Measurements from ENCODE around the gene IKZF2.
A peak's percentile ranks its signal among the peaks of the same experiment; 100 is the strongest.

IKZF2 gene

DNA sequence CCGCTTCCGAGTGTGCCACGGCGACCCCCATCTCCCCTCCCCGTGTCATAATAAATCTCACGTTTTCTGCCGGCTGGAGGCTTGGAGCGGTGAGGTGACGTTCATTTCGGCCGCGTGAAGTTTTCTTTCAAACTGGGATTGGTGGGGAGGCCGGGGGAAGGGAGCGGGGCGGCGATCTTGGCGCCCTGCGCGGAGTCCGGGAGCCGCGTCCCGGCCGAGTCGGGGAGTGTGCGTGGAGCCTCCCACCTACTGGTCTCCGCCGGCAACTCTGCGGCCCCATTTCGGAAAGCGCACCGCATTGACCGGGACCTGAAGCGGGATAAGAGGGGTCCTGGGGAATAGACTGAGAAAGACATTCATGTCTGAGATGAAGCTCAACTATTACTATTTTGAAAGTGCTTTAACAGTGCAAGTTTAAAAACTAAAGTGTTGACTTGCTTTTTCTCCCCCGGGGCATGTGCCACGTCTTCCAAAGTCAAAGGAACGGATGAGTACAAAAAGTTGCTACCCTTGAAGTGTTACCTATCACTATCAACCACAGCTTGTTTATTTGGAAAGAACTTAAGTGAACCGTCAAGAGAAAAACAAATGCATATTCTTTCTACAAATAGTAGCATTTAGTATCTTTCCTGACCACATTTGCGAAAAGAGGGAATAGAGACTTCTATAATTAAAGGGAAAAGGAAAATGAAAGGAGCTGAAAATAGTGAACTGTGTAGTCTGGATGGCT, 818 bp upstream of the IKZF2 start:
- DNase-seq = no peak

DNA sequence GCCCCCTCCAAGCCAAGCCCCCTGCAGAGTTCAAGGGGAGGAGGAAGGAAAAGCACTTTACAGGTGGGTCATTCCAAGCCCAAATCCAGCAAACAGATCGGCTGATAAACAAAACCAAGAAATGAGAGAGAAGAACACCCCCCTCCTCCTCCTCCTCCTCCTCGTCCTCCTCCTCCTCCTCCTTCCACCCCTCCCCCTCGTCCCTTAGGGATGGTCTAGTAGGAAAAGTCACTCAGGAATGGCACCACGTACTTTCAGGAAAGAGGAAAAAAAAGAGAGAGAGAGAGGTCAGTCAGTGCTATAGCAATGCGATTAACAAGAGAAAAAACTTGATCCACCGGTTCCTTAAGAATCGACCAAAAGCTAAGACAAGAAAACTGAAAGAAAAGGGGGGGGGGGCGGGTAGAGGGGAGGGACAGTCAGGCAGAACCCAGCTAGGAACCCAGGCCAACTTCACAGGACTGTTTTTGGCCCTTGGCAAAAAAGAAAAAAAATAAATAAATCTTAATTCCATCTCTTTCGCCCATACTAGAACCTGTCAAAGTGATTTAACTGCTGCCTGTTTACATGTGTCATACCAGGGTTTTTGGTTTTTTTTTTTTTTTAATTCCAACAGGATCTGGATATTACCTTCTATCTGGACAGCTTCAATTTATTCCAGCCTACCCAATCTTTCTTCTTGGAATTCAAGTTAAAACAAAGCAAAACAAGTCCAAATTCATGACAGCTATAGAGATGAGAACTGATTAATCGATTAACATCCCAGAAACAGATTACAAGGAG, 906 bp downstream of the IKZF2 start:
- DNase-seq = no peak

DNA sequence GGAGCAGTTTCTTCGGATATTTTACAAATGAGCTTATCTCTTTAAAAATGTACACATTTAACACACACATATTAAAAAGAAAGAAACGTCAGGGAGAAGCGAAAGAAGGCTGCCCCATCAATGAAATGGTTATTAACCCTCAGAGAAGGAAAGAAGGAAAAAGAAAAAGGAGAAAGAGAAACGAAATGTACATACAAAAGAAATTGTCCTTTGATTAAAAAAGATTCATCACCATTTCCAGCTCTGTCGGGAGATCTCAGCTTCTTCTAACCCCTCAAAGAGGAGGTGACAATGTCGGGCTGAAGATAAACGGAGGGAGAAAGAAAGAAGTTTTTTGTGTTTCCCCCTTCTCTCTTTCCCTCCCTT, 1.5 kb downstream of the IKZF2 start:
- no peak for DNase-seq

DNA sequence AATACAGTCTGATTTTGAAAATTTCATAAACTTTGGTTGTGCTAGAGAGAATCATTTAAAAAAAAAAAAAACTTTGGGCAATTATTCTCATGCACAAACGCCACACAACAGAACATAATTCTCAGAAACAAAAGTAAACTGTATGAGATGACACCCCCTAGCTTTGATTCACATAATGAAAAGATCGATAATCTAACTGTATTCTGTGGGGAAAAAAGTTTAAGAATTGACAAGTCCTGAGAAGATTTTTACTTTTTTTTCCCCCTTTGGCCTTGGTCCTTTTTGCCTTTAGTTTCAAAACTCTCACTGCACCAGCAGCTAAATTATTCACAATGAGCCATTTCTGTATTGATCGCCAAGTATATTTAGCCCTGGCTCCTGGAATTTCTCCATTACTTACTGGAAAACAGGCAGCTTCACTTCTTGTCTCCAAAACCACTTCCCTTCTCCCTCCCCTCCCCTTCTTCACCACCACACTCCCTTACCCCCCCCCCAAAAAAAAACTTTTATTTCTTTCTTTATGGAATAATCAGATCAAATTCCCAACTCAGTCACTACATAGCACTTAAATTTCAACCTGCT, 2.0 kb downstream of the IKZF2 start:
- no peak for DNase-seq

DNA sequence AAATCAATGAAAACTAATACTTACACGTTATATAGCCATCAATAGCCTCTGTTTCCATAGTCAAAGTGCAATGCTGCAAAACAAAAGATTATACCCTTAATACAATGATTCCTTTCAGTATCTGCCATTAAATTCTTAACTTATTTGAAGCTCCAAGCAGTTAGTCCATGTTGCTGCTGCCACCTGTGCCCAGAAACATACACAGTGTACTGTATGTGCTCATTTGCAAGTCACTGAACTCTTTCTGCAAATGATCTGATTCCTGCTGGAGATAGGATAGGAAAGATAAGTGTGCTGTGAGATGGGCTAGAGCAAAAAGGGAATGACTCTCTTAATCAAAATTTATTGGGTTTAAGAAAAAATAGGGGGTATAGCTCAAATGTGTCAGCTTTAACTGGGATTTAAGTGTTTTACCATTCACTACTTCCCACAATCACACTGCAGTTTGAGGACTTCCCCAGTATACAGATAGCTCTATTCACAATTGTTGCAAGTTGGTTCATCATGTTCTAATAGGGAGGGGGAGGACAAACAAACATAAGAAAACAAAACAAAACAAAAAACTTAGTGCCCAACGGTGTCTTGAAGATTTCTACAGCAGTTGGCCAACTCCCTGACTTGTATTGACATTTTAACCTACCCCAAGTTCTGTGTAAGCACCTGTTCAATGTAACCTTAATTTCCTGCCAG, 2.7 kb downstream of the IKZF2 start:
- DNase-seq = no peak

DNA sequence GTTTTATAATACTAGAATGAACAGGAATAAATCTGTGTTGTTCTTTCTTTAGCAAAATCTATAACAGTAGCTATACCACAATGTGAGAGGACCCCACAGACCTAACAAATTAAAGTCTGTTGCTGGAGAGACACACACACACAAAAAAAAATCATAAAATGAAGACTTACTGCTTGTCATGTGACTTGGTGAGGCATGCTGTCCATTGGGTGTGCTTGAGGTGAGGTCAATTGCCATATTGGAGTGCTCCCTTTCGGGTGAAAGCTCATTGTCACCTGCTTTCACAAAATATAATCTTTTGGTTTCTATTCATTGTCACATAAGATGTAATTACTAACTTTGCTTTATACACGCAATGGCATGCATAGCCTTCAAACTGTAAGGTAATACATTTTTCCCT, 3.9 kb downstream of the IKZF2 start:
- peak; percentile 9 for DNase-seq

DNA sequence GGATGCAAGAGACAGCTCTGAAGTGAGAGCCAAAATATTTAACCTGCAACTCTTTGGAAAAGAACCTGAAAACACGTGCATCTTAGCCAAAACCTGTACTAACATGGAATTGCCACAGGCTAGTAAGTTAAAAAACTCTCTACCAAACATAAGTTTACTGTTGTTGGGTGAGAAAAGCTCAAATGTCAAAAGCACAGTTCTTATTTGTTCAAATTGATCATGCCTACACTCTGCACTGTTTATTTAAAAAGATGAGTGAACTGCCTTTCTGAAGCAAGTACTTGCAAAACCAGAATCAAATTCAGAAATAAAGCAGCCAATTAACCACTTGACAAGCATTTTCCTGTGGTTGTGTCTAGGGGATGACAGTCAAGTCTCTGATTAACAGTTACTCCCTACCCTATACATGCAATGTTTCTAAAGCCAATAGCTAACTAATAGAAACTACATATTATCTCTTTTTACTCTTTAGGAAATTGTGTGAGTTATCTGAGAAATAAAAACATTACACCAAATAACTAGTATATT, 5.6 kb downstream of the IKZF2 start:
- no peak for DNase-seq

DNA sequence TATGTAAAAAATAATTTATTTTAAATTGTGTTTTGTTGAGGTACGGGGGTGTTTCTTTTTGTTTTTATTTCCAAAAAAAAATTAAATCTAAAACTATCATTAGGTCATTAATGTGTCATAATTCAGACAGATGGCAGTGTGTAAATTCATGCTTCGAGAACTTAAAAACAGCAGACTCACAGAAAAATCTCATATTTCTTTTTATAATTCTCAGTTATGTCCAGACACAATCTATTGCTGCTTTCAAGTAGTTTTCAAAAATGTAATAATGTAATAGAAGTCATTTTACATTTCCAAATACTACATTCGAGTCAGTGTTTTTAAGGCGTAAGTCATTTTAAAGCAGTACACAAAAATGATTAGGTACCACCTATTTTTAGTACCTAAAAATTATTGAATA, 14.3 kb downstream of the IKZF2 start:
- DNase-seq = no peak

DNA sequence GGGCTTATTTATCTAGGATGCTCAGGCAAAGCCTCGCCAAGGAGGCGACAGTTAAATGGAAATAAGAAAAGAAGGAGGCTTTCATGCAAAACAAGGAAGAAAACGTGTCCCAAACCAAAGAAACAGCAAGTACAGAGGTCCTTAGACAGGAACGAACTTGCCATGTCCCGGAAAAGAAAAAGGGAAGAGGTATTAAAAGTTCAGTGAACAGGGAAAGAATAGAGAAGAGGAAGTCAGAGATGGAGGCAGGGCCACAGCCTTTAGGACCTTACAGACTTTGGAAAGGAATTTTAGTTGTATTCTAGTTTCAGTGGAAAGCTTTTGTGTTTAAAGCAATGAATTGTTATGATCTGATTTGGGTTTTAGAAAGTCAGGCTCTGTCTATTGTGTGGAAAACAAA, 22.1 kb downstream of the IKZF2 start:
- DNase-seq = no peak

DNA sequence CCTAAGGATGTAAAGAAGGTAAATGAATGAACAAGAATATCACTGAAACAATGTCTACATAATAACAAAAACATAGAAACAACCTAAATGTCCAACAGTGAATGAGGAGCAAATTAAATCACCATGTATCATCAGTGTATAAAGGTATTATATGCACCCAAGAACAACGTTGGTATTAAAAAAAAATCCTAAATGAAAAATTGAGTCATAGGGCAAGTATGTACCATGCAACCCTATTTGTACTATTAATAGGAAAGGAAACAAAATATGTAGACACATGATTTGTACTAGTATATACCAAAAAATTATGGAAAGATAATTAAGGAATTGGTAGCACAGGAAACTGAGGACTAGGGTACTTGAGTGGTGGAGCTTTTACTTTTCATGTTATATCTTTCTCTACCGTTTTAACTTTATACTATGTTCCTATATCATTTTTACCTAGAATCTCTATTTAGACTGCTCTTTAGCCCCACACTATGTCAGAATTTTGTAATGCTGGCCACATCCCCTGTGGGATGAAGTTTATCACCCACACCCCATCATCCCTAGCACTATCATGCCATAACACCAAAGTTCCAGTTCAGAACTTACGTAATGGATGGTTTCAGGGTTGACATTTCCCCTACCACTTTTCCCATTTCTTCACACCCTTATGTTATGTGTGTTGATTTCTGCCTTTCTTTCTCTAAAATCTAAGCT, 25.6 kb downstream of the IKZF2 start:
- DNase-seq = no peak

DNA sequence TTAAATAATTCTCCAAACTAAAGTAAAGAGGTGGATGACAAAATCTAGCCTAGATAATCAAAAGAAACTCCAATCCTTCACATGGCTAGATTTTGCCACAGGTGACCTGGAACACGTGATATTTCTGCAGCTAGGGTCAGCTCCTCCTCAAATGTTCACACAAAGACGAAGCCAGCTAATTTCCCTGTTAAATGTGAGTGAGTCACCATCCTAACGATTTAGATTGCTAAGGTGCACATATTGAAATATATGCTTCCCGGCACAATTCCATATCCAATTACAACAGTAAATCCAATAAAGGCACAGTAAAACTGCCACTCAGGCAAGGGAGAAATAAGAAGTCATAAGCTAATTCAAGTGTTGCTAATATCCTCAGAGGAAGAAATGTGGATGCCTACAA, 28.7 kb downstream of the IKZF2 start:
- no peak for DNase-seq

DNA sequence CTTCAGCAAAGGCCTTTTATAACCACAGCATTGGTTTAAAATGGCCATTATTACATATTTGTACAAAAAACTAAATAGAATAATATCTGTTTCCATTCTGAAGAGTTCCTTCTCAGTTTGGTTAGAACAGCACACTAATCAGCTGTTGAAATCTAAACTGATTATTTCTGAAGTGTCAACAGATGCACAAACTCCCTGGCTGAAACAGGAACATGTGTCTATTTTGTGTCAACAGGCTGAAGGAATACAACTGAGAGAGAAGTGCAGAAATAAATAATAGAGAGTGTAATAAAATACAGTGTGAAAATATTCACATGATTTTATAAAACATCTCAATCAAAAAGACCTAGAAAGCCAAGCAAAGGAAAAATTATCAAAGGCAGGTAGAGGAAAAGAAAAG, 29.7 kb downstream of the IKZF2 start:
- DNase-seq = no peak

DNA sequence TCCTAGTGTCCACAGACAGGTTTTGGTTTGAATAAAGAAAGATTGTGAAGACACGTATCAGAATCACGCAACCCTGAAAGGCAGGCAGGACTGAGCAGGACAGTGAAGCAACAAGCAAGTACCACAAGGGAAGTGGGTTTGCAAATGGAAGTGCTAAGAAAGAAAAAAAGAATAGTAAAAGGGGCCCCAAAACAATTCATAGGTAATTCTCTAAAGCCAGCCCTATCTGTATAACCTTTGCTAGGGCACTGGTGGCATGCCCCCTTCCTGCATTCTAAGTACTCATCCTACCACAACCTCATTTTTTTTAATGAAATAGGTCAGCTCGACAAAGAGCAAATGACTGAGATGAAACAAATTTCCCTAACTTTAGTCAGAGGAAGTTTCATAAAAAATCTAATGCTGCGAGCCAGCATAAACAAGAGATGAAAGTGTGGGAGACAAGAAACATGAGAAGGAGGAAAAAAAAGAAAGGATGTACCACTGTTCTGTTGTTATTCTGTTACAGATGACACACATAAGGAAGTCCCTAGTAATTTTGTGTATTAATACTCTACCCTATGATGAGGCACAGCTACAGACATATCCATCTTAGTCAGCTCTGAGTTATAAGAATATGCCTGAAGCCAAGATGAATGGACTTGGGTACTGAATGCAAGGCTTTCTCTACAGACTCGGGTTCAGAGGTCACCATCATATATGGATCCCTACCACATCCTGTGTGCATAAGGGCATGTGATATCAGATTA, 32.2 kb downstream of the IKZF2 start:
- no peak for DNase-seq

DNA sequence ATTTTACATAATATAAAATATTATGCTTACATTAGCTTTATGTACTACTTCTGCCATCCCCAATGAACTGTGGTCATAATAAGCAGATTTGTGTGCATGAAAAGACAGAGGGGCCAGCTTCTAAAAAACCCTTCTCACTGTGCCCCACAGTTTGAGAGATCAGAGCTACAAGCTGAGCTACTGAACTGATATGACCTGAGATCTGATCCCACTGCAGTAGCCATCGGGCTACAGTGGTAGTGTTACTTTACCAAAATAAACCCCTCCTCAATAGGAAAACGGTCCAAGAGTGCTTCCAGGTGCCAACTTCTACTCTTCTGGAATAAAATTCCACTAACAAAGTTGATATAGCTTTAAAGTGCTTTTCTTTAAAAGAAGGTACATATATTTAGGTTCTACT, 43.1 kb downstream of the IKZF2 start:
- no peak for DNase-seq

DNA sequence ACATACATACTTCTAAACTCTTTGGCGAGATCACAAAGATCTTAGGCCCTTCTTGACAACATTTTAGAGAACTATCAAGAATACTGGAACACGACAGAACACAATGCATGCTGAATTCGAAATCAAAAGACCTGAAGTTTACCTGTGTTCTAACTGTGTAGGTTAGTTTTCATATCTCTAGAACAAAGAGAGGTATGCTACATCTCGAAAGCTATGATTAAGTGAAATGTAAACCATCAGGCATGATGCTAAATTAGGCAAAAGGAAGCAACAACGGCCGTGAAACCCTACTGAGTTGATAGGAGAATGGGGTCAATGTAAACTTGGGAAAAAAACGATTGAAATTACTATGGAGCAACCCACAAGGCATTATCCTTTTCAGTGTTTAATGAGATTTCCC, 43.7 kb downstream of the IKZF2 start:
- DNase-seq = no peak

DNA sequence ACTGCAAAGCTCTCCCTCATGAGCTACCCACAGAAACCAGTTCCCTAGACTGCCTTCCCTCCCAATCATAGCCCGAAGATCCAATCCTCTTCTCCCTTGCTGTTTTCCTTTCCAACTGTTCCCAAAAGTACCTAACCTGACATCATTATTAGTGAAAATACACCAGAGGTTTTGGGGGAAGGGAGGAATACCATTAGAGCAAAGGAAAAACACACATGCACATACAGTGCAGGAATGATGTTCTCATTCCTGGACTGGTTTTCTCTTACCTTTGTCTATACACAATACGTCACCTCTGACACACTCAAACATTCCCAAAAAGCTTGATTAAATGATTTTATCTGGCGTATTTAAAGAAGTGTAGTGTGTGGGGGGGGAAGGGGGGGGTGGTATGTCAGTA, 46.2 kb downstream of the IKZF2 start:
- no peak for DNase-seq

DNA sequence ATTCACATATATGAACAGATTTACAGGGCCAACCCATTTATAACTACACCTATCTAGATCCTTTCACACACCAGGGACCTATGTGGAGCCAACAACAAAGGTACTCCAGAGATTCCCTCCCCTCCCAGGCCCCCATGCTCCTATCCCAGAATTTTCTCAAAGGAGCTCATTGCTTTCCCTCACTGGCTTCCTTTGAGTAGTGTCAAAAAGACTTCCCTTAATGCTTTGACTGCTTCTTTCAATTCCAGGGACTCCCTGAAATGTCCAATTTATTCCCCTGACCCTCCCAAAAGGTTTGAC, 46.6 kb downstream of the IKZF2 start:
- no peak for DNase-seq

DNA sequence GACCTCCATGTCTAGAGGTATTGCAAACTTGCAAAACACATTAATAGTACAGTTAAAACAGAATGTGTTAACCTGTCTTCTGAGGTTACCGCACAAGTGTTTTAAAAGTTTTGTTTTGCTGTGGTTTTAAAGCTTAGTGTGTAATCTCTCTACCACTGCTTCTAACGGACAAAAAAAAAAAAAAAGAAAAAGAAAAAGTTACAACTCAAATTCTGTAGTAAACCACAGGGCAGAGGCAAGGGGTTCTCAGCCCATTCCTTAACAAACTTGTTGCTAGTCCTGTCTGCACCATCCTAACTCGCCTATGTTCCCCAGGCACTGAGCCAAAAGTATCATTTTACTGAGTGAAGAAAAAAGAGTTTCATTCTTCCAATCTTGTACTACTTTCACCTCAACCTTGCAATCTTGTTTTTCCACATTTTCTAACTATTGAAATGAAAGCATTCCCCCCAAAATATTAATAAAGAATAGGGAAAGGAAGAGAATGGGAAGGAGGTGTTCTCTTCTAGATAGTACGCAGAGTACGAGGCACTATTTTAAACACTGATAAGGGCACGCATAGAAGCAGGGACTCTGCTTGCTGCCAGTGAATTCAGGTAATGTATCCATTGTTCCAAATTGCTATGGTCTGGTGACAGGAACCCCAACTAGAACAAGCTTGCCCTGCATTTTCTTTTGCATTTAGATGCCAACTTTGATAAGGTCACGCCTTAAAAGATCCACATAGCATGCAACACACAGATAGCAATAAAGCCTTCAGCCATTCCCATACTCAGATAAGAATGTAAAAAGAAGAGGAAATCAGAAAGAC, 47.1 kb downstream of the IKZF2 start:
- no peak for DNase-seq

DNA sequence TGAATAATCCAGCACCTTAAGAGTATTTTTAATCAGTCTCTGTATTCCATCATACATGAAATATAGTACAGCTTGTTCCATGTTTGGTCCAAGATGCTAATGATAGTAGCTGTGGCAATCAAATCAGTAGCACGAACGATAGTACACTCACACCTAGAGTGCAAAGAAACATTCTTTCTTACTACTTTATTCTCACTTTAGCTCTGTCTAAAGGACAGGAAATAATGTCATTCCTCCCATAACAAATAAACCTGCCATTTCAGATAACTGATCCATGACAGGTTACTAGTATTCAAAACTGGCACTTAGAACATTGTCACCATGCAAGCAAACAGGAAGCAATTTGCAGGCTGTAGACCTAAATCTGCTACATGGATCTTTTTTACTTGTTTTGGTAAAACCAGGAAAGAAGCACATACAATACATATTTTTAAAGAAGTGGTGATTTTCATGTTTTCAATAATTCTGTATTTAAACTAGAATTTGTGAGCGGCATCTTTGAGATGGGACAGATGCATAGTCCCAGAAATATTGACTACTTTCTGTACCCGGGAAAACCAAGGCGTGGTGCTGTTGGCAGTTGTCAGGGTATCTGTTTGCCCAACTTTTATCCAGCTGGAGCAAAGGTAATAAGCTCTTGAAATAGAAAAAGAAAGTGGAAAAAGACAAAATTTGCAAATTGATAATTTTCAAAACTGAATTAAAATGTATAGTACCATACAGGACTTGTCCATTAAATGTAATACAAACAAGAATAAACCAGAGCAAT, 49.5 kb downstream of the IKZF2 start:
- DNase-seq = no peak

DNA sequence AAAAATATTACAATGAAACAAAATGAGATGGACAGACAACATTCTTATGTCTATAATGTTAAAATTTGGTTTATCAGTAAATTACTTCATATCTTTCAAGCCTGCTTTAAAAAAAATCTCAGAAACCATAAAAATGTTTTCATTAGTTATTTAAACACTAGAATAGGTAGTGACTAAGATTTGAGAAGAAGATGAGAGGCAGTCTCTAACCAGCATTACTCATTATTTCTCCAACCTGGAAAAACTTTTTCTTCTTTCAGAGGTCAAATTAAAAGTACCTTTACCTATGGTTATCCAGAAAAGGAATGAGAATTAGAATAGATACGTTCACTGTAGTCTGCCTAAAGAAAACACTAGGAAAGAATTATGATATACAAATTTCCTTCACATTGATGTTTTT, 50.3 kb downstream of the IKZF2 start:
- DNase-seq = no peak

DNA sequence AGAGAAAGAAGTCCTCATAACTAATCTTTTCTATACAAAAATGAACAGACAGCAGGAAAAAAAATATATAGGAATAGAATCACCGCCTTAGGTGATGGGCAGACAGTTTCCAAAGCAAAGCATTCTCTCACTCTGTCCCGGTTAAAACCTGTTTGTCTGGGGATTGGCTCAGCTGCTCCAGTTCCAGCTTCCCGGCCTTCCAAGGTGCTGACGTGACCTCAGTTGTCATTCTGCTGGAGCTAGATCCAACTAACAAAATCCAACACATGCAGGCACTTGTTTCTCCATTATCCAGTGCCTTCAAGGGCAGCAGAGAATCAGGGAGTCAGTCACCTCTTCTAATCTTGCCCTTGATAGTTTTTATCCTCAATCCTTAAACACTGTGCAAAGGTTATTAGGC, 52.8 kb downstream of the IKZF2 start:
- DNase-seq = no peak

Measured in effector CD4-positive, alpha-beta T cell (primary cell).